GM12878 (cell line): ENCODE data around the gene TPCN1. TPM values are rescaled to one million over a fixed set of nuclear protein-coding genes. Genes with fewer than 3 reads are reported as not detected.

Experiments used
- ATAC-seq: fragments of 200-7000 bp; cut with Tn5 transposase; 3 replicates; pipeline ENCODE4 v1.9.1; 2020; ENCODE audit warnings: mild to moderate bottlenecking, moderate library complexity
- BruUV-seq: library from RNA; stranded (reverse); fragments of 400-500 nt; replicated peaks from 2 replicates; lab custom pipeline; 2021; lab: Mats Ljungman, UMichigan
- CTCF ChIA-PET: fragments of 300-600 bp; sonication (Branson Sonifier 250); formaldehyde crosslinking; extraction: SDS; loops from one replicate; lab custom pipeline; 2021; ENCODE audit warnings: inconsistent platforms; lab: Yijun Ruan, JAX
- POLR2A ChIA-PET: fragments of 350-600 bp; formaldehyde crosslinking; extraction: SDS; loops from one replicate; lab custom pipeline; 2021; ENCODE audit warnings: inconsistent platforms; lab: Charles Lee
- RAD21 ChIA-PET: fragments of 300-600 bp; sonication (Branson Sonifier 250); formaldehyde crosslinking; loops from one replicate; lab custom pipeline; 2023; ENCODE audit warnings: antibody characterized with exemption; ENCODE audit not compliant: unreplicated experiment; lab: Charles Lee
- SMC1A ChIA-PET: fragments of 300-600 bp; sonication (Branson Sonifier 250); formaldehyde crosslinking; loops from one replicate; lab custom pipeline; 2023; ENCODE audit not compliant: unreplicated experiment, uncharacterized antibody; lab: Charles Lee
- DNase-seq: peaks from one replicate; pipeline ENCODE4 v3.0.0-alpha.2; 2011; ENCODE audit warnings: low read depth, low spot score
- FAIRE-seq: peaks from 3 replicates; lab custom pipeline; 2011; peaks lifted over from hg19 to GRCh38; lab: Jason Lieb, UNC
- H2AFZ ChIP-seq: 2 replicates; pipeline ENCODE4 v1.6.0; 2011; ENCODE audit warnings: low read depth, low read length, control low read depth; ENCODE audit not compliant: control insufficient read depth
- H3K27ac ChIP-seq: 2 replicates; pipeline ENCODE4 v1.5.1; 2011; ENCODE audit warnings: control low read depth; ENCODE audit not compliant: control insufficient read depth, insufficient read depth
- H3K27me3 ChIP-seq, 2 experiments: replicated peaks in 1 of 2; 2 replicates each; pipeline versions ENCODE4 v1.6.0 to v1.6.1; 2011; ENCODE audit warnings: low read length in 1 of 2; ENCODE audit not compliant: control insufficient read depth in 2 of 2, insufficient read depth in 2 of 2
- H3K36me3 ChIP-seq, 2 experiments: 2 replicates each; pipeline ENCODE4 v1.5.1; 2011; ENCODE audit warnings: low read length in 1 of 2; ENCODE audit not compliant: control insufficient read depth in 2 of 2, insufficient read depth in 2 of 2
- H3K4me1 ChIP-seq: 2 replicates; pipeline ENCODE4 v1.6.1; 2011; ENCODE audit warnings: mild to moderate bottlenecking, low read length, moderate library complexity, mixed read lengths; ENCODE audit not compliant: control insufficient read depth, insufficient read depth
- H3K4me2 ChIP-seq: 2 replicates; pipeline ENCODE4 v1.6.0; 2011; ENCODE audit warnings: control low read depth; ENCODE audit not compliant: control insufficient read depth, insufficient read depth
- H3K4me3 ChIP-seq: fragments of 200-600 bp; sonication (generic); 2 replicates; pipeline ENCODE4 v1.5.1; 2016
- H3K79me2 ChIP-seq: 2 replicates; pipeline ENCODE4 v1.6.0; 2011; ENCODE audit warnings: low read length; ENCODE audit not compliant: control insufficient read depth, insufficient read depth
- H3K9ac ChIP-seq: 2 replicates; pipeline ENCODE4 v1.8.0; 2011; ENCODE audit warnings: low read length, control low read depth, mixed read lengths; ENCODE audit not compliant: control insufficient read depth, insufficient read depth
- H3K9me3 ChIP-seq: replicated peaks from 3 replicates; pipeline ENCODE4 v1.5.1; 2011; ENCODE audit warnings: mild to moderate bottlenecking, low read length; ENCODE audit not compliant: control insufficient read depth, insufficient read depth
- H4K20me1 ChIP-seq: 2 replicates; pipeline ENCODE4 v1.6.0; 2011; ENCODE audit not compliant: control insufficient read depth, insufficient read depth
- CHD2 ChIP-seq: IDR thresholded peaks from 2 replicates; pipeline ENCODE4 v1.6.1; 2011; ENCODE audit warnings: low read depth, low read length, improper control_type of control experiment, borderline replicate concordance
- HDGF ChIP-seq: fragments of 450-650 bp; IDR thresholded peaks from 2 replicates; pipeline ENCODE4 v1.6.1; 2016; ENCODE audit warnings: antibody characterized with exemption
- HSF1 ChIP-seq: fragments of 150-350 bp; IDR thresholded peaks from 2 replicates; pipeline ENCODE4 v1.6.1; 2014; ENCODE audit warnings: mild to moderate bottlenecking, low read depth, low read length
- IKZF1 ChIP-seq: fragments of 450-650 bp; conservative IDR thresholded peaks from 2 replicates; pipeline ENCODE4 v1.6.1; 2017; ENCODE audit warnings: antibody characterized with exemption, mild to moderate bottlenecking
- JUNB ChIP-seq: IDR thresholded peaks from 2 replicates; pipeline ENCODE4 v1.6.1; 2016; ENCODE audit warnings: antibody characterized with exemption, mild to moderate bottlenecking
- SIX5 ChIP-seq: IDR thresholded peaks from 2 replicates; pipeline ENCODE4 v1.6.1; 2011; ENCODE audit warnings: mild to moderate bottlenecking, low read depth, low read length, moderate library complexity; ENCODE audit not compliant: severe bottlenecking
- ZNF384 ChIP-seq: IDR thresholded peaks from 2 replicates; pipeline ENCODE4 v1.6.1; 2012; ENCODE audit warnings: low read depth, mild to moderate bottlenecking, low read length, improper control_type of control experiment, borderline replicate concordance
- WGBS: methylation state at CpG from one replicate; pipeline ENCODE4 v1.1.6; 2016; ENCODE audit warnings: low lambda C conversion rate; ENCODE audit not compliant: insufficient replicate concordance, insufficient coverage; ENCODE audit errors: missing lambda C conversion rate; 5-methylcytosine and 5-hydroxymethylcytosine counted together
- in situ Hi-C: fragments of 300-500 bp; cut with MboI; formaldehyde crosslinking; loops from 9 replicates; pipeline ENCODE4 v1.14.3; 2018; ENCODE audit warnings: mixed read lengths
- intact Hi-C: fragments of 100-400 bp; cut with micrococcal nuclease; formaldehyde crosslinking; loops from one replicate; pipeline ENCODE4 v1.14.2; 2022; ENCODE audit not compliant: unreplicated experiment
- polyA plus RNA-seq, 11 experiments: library from polyadenylated mRNA; depleted of rRNA in 4 of 11; unstranded in 6 of 11; stranded (reverse) in 5 of 11; fragments of >200 nt; fragmentation: Nextera tagmentation in 4 of 11; fragmentation: Illumina TruSeq in 1 of 11; extraction: Ambion mirVana in 4 of 11; extraction: Trizol in 1 of 11; gene quantifications; 1 replicate in 1 of 11; 2 replicates in 10 of 11; pipeline versions ENCODE4 v1.2.1 to v1.2.3, GENCODE V29; 2011 to 2016; ENCODE audit warnings: inconsistent platforms in 2 of 11, missing spikeins in 2 of 11, low read depth in 1 of 11
- total RNA-seq, 4 experiments: library from RNA; depleted of rRNA in 3 of 4; stranded (reverse); fragments of >200 nt in 3 of 4; fragmentation: Illumina TruSeq in 1 of 4; extraction: Trizol in 1 of 4; gene quantifications; 2 replicates each; pipeline versions ENCODE4 v1.2.1 to v1.2.3, GENCODE V29; 2013 to 2021
- TF ChIP-seq, protein P1 (sequence below): fragments of 450-650 bp; formaldehyde crosslinking; IDR thresholded peaks from 2 replicates; pipeline ENCODE4 v1.5.0; 2022; ENCODE audit warnings: mild to moderate bottlenecking, missing genetic modification characterization
- TF ChIP-seq, protein P2 (sequence below): fragments of 450-650 bp; formaldehyde crosslinking; IDR thresholded peaks from 2 replicates; pipeline ENCODE4 v1.4.0; 2022; ENCODE audit warnings: mild to moderate bottlenecking, moderate library complexity

Gene TPCN1
- total and polyA plus RNA-seq, 10 of the 15 experiments (the other 5 are each of a cell fraction or from before 2014, with no cell fraction given): 0.79 to 30.9 (median 19.4) TPM

DNA sequence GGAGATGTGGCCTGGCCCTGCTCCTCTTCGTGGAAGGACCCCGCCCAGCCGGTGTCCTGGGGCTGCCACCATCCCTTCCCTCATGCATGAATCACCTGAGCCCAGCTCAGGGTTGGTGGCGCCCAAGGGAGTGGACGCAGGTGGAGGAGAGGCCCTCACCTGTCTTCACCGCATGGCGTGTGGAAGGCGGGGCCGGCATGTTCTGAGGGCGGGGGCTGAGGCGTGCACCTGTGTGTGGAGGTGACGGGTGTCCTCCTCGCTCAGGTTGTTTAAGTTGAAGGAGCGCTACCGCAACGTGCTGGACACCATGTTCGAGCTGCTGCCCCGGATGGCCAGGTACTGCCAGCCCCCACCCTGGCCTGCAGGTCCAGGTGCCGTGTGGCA, 66.6 kb downstream of the TPCN1 start:
- H3K36me3 ChIP-seq: peaks cover 18 to 20% of the 10 kb centered on the region in 2 experiments
- intact Hi-C loops (no loop called here), in situ Hi-C loops (no loop called here)
- H3K27ac ChIP-seq: no peak overlapping the region
- WGBS: 94% methylated on average over 19 of the region's 19 CpGs
- no peaks in the 10 kb centered on the region for H3K4me1 ChIP-seq
- no peaks in the 10 kb centered on the region for H4K20me1 ChIP-seq
- no peaks in the 10 kb centered on the region for H3K79me2 ChIP-seq
- ChIA-PET CTCF (no interaction called here), RAD21 (no interaction called here), POLR2A (no interaction called here), SMC1A (no interaction called here)
- no peak overlapping the region for H3K4me2 ChIP-seq
- ATAC-seq: no peak
- H3K4me3 ChIP-seq: no peak overlapping the region
- H3K9ac ChIP-seq: no peak overlapping the region
- no TSS peak for BruUV-seq
- no peaks in the 10 kb centered on the region for H3K27me3 ChIP-seq
- H2AFZ ChIP-seq: no peak overlapping the region
- no peaks in the 10 kb centered on the region for H3K9me3 ChIP-seq
- TF ChIP-seq IKZF1 (no peak), ZNF384 (no peak), HDGF (no peak)
- FAIRE-seq: no peak
- DNase-seq: no peak

GRCh38 chr12:113289361-113289760, 68.1 kb downstream of the TPCN1 start:
- H2AFZ ChIP-seq: no peak overlapping the region
- no peak for FAIRE-seq
- H3K9ac ChIP-seq: no peak overlapping the region
- in situ Hi-C loops: no loop called here
- no peak overlapping the region for H3K4me2 ChIP-seq
- ATAC-seq: no peak
- intact Hi-C loops: no loop called here
- H3K36me3 ChIP-seq: peaks cover 15 to 26% of the 10 kb centered on the region in 2 experiments
- no peaks in the 10 kb centered on the region for H4K20me1 ChIP-seq
- H3K27ac ChIP-seq: no peak overlapping the region
- no peak overlapping the region for H3K4me3 ChIP-seq
- no peaks in the 10 kb centered on the region for H3K27me3 ChIP-seq
- no peaks in the 10 kb centered on the region for H3K9me3 ChIP-seq
- DNase-seq: no peak
- no peaks in the 10 kb centered on the region for H3K4me1 ChIP-seq
- no TSS peak for BruUV-seq
- WGBS: 97% methylated on average over 2 of the region's 2 CpGs
- ChIA-PET RAD21 (no interaction called here), POLR2A (interaction anchor here (1.4 kb wide), 1 partner anchor 67 kb away, joined by 3 read pairs; no protein-coding TSS in a partner anchor), CTCF (interaction anchor here (1.9 kb wide), 1 partner anchor 92 kb away, joined by 6 read pairs; no protein-coding TSS in a partner anchor), SMC1A (no interaction called here)
- H3K79me2 ChIP-seq: no peaks in the 10 kb centered on the region
- TF ChIP-seq HSF1 (no peak), JUNB (no peak), SIX5 (no peak), ZNF384 (no peak), CHD2 (no peak)
- TF ChIP-seq, protein P1, sequence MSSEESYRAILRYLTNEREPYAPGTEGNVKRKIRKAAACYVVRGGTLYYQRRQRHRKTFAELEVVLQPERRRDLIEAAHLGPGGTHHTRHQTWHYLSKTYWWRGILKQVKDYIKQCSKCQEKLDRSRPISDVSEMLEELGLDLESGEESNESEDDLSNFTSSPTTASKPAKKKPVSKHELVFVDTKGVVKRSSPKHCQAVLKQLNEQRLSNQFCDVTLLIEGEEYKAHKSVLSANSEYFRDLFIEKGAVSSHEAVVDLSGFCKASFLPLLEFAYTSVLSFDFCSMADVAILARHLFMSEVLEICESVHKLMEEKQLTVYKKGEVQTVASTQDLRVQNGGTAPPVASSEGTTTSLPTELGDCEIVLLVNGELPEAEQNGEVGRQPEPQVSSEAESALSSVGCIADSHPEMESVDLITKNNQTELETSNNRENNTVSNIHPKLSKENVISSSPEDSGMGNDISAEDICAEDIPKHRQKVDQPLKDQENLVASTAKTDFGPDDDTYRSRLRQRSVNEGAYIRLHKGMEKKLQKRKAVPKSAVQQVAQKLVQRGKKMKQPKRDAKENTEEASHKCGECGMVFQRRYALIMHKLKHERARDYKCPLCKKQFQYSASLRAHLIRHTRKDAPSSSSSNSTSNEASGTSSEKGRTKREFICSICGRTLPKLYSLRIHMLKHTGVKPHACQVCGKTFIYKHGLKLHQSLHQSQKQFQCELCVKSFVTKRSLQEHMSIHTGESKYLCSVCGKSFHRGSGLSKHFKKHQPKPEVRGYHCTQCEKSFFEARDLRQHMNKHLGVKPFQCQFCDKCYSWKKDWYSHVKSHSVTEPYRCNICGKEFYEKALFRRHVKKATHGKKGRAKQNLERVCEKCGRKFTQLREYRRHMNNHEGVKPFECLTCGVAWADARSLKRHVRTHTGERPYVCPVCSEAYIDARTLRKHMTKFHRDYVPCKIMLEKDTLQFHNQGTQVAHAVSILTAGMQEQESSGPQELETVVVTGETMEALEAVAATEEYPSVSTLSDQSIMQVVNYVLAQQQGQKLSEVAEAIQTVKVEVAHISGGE (CRISPR knock-in tag): no peak
- TF ChIP-seq, protein P2, sequence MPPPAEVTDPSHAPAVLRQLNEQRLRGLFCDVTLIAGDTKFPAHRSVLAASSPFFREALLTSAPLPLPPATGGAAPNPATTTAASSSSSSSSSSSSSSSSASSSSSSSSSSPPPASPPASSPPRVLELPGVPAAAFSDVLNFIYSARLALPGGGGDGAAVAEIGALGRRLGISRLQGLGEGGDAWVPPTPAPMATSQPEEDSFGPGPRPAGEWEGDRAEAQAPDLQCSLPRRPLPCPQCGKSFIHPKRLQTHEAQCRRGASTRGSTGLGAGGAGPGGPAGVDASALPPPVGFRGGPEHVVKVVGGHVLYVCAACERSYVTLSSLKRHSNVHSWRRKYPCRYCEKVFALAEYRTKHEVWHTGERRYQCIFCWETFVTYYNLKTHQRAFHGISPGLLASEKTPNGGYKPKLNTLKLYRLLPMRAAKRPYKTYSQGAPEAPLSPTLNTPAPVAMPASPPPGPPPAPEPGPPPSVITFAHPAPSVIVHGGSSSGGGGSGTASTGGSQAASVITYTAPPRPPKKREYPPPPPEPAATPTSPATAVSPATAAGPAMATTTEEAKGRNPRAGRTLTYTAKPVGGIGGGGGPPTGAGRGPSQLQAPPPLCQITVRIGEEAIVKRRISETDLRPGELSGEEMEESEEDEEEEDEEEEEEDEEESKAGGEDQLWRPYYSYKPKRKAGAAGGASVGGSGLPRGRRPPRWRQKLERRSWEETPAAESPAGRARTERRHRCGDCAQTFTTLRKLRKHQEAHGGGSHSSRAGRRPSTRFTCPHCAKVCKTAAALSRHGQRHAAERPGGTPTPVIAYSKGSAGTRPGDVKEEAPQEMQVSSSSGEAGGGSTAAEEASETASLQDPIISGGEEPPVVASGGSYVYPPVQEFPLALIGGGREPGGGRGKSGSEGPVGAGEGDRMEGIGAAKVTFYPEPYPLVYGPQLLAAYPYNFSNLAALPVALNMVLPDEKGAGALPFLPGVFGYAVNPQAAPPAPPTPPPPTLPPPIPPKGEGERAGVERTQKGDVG (CRISPR knock-in tag): no peak
